NCI-H460 (cell line): ENCODE measurements around the gene AARS2. TPM values are rescaled to one million over a fixed set of nuclear protein-coding genes. Genes with fewer than 3 reads are reported as not detected.
"Not testable (repeated sequence)": the region's sequence is repeated elsewhere in the genome, so short reads cannot be mapped to it uniquely, and the experiment has no call there.

Experiments
- DNase-seq: peaks from one replicate; pipeline ENCODE4 v3.0.0-alpha.2; 2016; ENCODE audit warnings: low read depth; ENCODE audit errors: extremely low read depth
- polyA plus RNA-seq: library from polyadenylated mRNA; depleted of rRNA; stranded (reverse); fragments of >200 nt; gene quantifications from 2 replicates; pipeline ENCODE4 v1.2.3, GENCODE V29; 2014; cell fraction: nucleus; rRNA removed
- total RNA-seq: library from RNA; depleted of rRNA; stranded (reverse); fragments of >200 nt; shearing (Covaris generic); gene quantifications from 2 replicates; pipeline ENCODE4 v1.2.3, GENCODE V29; 2014; rRNA removed

Gene AARS2
- 7.8 and 8.5 TPM in 2 replicates for total RNA-seq
- 17.3 and 24.0 TPM in 2 replicates for polyA plus RNA-seq

- DNase-seq, result peak; percentile 79
Measured at GRCh38 chr6:44312901-44313788, at the start of gene AARS2. AARS2 (minus strand) TSS chr6:44313347; CDS start chr6:44313323, 24 bp downstream.

DNA sequence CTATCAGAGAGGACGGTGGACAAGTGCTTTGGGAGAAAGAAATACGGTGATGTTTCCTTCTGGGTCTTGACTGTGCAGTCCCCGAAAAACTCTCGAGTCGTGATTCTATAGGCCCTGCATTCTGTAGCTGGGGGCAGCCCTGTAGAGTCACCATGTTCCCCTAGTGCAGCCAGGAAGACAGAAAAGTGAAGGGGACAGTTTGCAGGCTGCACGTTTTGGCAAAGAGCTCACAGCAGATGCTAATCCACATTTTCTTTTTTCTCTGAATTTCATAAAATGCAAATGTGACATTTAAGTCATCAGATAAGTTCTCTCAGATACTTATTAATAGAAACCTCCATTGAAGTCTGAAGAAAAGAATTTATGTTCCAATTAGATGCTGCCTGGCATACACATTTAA lies 48.8 kb upstream of the AARS2 start:
- DNase-seq, result no peak

DNA sequence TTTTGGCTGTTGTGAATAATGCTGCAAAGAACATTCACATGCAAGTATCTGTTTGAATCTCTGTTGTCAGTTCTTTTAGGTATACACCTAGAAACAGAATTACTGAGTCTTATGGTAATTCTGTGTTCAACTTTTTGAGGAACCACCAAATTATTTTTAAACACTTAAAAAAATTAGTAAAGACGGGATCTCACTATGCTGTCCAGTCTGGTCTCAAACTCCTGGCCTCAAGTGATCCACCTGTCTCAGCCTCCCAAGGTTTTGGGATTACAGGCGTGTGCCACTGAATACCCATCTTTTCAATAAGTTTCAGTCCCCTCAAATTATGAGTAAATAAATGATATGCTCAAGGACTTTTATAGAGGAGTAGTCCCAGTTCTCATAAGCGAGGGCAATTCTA lies 46.8 kb upstream of the AARS2 start:
- DNase-seq, result no peak

DNA sequence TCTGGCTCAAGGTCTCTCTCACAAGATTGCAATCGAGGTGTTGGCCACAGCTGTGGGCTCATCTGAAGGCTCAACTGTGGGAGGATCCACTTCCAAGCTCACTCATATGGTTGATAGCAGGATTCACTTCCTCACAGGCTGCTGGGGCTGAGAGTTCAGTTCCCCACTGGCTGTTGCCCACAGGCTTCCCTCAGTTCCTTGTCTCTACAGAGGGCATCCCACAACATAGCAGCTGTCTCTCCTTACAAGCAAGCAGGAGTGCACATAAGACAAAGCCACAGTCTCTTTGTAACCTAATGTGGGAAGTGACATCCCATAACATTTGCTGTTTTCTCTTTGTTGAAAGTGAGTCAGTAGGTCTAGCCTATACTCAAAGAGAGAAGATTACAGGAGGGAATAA lies 43.3 kb upstream of the AARS2 start:
- DNase-seq, result no peak

GRCh38 chr6:44355640-44356039 lies 42.5 kb upstream of the AARS2 start:
- DNase-seq, result no peak

DNA sequence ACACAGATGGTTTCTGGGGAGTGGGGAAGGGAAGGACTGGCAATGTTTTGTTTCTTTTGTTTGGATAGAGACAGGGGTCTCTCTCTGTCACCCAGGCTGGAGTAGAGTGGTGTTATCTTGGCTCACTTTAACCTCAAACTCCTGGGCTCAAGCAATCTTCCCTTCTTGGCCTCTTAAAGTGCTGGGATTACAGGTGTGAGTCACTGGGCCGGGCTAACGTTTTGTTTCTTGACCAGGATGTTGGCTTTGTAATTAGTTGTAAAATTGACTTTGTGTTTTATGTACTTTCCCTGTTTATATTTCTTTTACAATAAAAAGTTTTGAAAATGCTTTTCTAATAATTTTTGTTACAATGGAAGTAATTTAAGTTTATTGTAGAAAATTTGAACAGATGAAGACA lies 40.2 kb upstream of the AARS2 start:
- DNase-seq, result no peak

- no peak for DNase-seq
Measured at GRCh38 chr6:44352259-44352658, 39.1 kb upstream of the AARS2 start.

DNA sequence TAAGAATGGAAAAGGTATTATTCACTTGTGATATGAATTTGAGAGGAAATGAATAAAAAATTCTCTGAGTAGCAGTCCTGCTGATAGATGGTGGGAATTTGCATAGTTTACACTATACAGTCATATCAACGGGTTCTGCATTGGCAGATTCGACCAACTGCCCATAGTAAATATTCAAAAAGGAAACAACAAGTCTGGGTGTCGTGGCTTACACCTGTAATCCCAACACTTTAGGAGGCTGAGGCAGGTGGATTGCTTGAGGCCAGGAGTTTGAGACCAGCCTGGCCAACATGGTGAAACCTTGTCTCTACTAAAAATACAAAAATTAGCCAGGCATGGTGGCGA lies 37.5 kb upstream of the AARS2 start:
- DNase-seq, result not testable (repeated sequence)

DNA sequence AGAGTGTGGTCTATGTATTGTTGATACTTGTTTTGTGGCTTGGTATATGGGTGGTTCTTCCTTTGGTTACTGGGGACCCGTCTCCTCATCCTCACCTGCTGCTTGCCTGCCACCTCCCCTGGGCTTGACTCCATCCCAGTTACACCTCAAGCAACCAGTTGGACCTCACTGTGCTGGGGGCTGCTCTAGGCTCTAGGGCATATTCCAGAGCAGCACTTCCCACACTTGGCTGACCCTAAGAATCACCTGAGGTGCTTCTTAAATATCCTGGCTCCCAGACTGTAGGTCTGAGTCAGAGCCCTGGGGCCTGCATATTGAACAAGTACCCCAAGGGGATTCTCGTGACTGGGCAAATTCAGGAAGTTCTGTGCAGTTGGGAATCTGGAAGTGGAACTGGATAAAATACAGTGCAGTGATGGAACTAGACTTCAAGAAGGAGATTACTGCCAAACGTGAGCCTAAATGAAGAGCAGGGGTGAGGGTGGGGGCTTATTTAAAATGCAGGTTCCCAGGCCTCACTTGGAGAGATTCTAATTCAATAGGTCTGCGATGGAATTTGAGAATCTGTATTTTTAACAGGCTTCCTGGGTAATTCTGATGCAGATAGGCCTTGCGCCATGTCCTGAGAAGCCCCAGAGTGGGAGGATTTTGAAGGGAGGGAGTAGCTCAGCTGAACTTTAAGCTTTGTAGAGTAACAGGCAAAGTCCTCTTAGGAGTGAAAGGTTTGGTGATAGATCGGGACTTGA lies 36.9 kb upstream of the AARS2 start:
- no peak for DNase-seq

GRCh38 chr6:44346818-44347217 lies 33.7 kb upstream of the AARS2 start:
- not testable (repeated sequence) for DNase-seq

DNA sequence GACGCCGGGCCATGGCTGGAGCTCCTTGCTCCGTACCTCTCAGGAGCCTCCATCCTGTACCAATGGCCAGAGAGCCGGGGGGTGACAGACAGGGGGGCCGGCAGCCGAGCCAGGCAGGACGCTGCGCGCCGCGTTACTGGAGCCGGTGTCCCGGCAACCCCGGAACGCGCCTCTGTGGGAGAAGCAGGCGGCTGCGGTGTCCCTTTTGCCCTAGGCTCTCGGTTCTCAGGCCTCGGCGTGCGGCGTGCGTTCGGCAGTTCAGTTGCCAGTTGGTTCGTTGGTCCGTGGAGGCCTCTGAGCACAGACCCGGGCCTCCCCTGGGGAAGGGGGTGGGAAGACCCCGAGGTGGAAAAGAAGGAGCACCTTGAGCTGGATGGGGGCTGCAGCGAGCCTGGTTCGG lies 29.3 kb upstream of the AARS2 start, which contains the start of gene SPATS1:
Gene SPATS1 (plus strand): TSS at position 162 of the 400 bp plus-strand sequence. CDS start 446 bp downstream, outside the sequence.
- no peak for DNase-seq

- no peak for DNase-seq
Measured at GRCh38 chr6:44342052-44342451, 28.9 kb upstream of the AARS2 start.

GRCh38 chr6:44341095-44341890 lies 28.1 kb upstream of the AARS2 start:
- no peak for DNase-seq

DNA sequence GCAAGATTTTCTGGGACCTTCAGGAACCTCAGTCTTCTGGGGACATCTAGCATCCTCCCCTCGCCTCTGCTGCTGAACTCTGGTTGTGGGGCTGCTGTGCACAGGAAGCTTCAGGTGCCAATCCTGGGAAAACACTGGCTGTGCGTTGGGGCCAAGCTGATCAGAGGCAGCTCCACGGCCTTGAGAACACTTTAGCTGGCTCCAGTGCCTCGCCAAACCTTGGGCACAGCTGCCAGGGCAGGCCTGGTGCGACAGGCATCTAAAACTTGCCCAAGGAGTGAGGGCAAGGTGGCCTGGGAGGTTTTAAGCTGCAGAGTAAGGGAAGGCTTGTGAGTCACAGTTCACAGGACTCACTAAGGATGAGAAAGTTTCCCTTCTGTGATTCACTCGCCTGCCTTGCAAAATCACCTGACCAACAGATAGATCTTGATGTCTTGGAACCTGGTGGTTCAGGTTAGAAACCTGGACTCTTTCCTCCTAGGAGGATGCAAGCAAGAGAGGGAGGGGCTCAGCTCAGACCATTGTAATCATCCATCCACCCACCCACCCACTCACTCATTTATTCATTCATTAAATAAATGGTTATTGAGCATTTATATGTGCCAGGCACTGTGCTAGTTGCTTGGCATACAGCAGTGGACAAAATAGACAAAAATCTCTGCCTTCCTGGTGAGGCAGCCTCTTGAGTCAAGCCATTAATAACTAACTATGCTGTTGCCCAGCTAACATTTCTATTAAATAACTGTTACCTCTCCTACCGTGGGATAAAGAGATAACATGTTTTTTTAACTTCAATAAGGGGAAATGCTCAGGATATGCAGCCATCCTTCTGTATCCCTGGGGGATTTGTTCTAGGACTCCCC lies 26.8 kb upstream of the AARS2 start:
- DNase-seq, result no peak

DNA sequence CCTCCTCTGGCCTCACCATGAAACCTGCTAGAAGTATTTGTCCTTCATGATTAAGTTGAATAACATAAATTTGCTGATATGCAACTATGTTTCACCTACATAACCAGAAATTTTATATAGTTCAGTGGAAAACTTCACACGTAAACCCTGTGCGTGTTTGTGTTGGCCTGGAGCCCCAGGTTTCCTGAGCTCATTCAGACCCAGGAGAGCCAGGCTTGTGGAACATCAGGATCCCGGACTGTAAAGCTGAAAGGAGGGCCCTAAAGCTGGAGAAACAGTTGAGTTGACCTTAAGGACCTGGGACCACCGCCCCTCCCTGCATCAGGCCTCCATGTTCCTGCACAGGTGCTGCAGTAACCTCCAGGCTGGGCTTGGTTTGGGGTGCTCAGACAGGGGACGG lies 26.2 kb upstream of the AARS2 start:
- no peak for DNase-seq

DNA sequence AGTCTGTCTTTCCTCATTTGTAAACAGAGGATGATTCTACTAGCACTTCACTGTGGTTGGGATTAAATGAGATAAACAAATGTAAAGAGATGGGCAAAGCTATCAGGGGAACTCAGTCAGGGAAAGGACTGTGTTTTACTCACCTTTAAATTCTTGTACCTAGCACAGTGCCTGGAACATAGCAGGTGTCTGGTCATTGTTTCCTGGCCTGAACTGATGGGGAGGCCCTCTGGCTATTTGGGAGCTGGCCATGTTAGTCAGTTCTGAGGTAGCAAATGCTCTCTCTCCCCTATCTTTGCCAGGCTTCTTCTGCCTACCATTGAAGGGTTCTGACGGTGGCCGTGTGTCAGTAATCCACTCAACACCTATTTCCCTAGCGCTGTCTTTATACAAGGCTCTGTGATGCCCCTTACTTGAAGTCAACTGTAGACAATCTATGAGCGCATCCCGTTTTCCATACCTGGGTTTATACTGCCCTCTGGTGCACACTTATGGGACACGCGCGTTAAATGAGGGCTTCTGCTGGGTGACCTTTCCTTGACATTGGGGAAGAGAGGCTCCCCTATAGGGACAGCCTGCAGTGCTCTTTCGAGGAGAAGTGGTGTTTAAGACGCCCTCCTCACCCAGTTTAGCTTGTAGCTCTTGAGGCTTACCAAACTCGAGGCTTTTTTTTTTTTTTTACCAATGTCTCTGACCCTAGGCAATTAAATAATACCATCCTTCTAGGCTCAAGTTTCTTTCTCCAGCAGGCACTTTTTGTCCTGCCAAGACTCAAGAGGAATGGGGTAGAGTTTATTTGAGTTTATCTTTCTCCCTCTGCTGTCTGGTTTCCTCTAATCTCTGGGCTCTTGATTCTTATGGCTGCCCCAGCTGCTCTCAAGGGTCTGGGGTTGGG lies 25.3 kb upstream of the AARS2 start:
- DNase-seq, result peak; percentile 68

DNA sequence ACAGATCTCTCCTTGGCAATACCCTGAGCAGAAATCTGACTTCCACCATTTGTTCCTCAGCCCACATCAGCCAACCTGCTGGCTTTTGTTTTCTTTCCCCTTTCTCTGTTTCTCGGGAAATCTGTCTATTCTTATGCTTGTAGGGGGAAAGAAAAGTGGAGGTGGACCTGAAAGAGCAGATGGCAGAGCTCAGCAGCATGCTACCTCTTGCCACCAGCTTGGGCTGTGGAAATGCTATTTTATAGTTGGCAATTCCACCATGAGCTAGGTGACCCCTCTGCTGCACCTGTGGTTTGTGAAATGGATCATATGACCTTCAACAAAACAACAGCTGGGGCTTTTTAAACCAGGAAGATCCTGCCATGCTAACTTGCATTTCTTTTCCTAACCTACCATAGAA lies 22.5 kb upstream of the AARS2 start:
- DNase-seq, result no peak

GRCh38 chr6:44333942-44334341 lies 20.8 kb upstream of the AARS2 start:
- no peak for DNase-seq
